ENCODE measurements around the gene GAB4. TPM values are rescaled to one million over a fixed set of nuclear protein-coding genes. Genes with fewer than 3 reads are reported as not detected.

The GAB4 gene
- total RNA-seq, 1 experiment from 2014 or later: not detected

DNA sequence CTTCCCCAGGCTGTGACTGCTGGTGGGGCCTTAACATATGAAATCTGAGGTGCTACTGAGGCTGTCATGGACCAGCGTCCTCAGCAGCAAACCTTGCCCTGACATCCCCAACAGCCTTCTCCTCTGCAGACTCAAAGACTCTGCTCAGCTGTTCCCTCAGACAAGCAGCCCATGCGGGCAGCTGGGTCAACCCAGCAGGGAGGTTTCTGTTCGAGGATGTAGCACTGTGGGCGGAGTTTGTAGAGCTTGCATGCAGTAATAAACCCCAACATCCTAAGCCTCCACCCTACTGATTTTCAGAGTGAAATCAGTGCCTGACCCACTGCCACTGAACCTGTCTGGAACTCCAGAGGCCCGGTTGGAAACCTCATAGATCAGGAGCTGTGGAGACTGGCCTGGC lies 94.0 kb downstream of the GAB4 start:
- CTCF ChIA-PET: interaction anchor here (0.6 to 1.0 kb wide), 3 partner anchors 139 to 588 kb away, joined by 3 read pairs; no protein-coding TSS in a partner anchor
- no peaks in the 10 kb centered on the region for H3K9me3 Mint-ChIP-seq (ENCODE audit: unreplicated experiment)

DNA sequence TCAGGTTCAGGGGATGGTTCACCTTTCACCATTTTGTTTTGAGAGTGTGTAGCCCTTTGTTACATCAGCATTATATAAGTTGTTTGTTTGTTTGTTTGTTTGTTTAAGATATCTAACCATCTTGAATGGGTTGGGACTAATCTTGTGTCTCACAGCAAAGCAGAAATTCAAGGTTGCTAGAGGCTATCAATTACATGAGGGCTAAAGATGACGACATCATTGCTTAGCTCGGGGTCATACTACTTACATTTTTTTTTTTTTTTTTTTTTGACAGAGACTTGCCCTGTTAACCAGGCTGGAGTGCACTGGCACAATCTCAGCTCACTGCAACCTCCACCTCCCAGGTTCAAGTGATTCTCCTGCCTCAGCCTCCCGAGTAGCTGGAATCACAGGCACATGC lies 95.7 kb downstream of the GAB4 start:
- Mint-ChIP-seq H3K4me1 (ENCODE audit: low read depth, unreplicated experiment) (no peaks in the 10 kb centered on the region), H3K27me3 (ENCODE audit: insufficient read depth, unreplicated experiment) (peaks cover 5% of the 10 kb centered on the region), H3K36me3 (ENCODE audit: insufficient read depth, unreplicated experiment) (no peaks in the 10 kb centered on the region), H3K9me3 (ENCODE audit: unreplicated experiment) (no peaks in the 10 kb centered on the region), H3K4me3 (ENCODE audit: unreplicated experiment) (no peak overlapping the region), H3K27ac (ENCODE audit: unreplicated experiment) (no peak overlapping the region)
- Histone ChIP-seq H3K4me3 (ENCODE audit: low read depth, low read length) (no peak overlapping the region), H3K9me3 (no peaks in the 10 kb centered on the region), H3K36me3 (ENCODE audit: control insufficient read depth, insufficient read depth, low read length) (no peaks in the 10 kb centered on the region), H3K27me3 (replicated peaks; ENCODE audit: control insufficient read depth, insufficient read depth, low read length) (no peaks in the 10 kb centered on the region), H3K4me1 (no peaks in the 10 kb centered on the region)
- TF ChIP-seq, protein P1, sequence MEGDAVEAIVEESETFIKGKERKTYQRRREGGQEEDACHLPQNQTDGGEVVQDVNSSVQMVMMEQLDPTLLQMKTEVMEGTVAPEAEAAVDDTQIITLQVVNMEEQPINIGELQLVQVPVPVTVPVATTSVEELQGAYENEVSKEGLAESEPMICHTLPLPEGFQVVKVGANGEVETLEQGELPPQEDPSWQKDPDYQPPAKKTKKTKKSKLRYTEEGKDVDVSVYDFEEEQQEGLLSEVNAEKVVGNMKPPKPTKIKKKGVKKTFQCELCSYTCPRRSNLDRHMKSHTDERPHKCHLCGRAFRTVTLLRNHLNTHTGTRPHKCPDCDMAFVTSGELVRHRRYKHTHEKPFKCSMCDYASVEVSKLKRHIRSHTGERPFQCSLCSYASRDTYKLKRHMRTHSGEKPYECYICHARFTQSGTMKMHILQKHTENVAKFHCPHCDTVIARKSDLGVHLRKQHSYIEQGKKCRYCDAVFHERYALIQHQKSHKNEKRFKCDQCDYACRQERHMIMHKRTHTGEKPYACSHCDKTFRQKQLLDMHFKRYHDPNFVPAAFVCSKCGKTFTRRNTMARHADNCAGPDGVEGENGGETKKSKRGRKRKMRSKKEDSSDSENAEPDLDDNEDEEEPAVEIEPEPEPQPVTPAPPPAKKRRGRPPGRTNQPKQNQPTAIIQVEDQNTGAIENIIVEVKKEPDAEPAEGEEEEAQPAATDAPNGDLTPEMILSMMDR (IDR thresholded peaks at IDR 0.05; ENCODE audit: insufficient read depth in 1 of 2, low read depth in 1 of 2, low read length in 1 of 2, severe bottlenecking in 1 of 2, unreplicated experiment in 1 of 2): no peak
- no peak for DNase-seq
- intact Hi-C loops (cut with micrococcal nuclease; ENCODE audit: unreplicated experiment): no loop called here
- CTCF ChIA-PET: no interaction called here
- no TSS peak for BruUV-seq (replicated peaks)
- POLR2A ChIA-PET: no interaction called here

More for the DNA sequence above, 94.0 kb downstream of the GAB4 start:
- peaks cover 4% of the 10 kb centered on the region for H3K36me3 Mint-ChIP-seq (ENCODE audit: insufficient read depth, unreplicated experiment)
- H3K36me3 ChIP-seq (ENCODE audit: control insufficient read depth, insufficient read depth, low read length): no peaks in the 10 kb centered on the region
- no peaks in the 10 kb centered on the region for H3K27me3 ChIP-seq (replicated peaks; ENCODE audit: control insufficient read depth, insufficient read depth, low read length)
- TF ChIP-seq, protein P1 (IDR thresholded peaks at IDR 0.05; ENCODE audit: insufficient read depth in 1 of 2, low read depth in 1 of 2, low read length in 1 of 2, severe bottlenecking in 1 of 2, unreplicated experiment in 1 of 2): no peak
- no peak overlapping the region for H3K4me3 Mint-ChIP-seq (ENCODE audit: unreplicated experiment)
- H3K4me3 ChIP-seq (ENCODE audit: low read depth, low read length): no peak overlapping the region
- H3K4me1 Mint-ChIP-seq (ENCODE audit: low read depth, unreplicated experiment): no peaks in the 10 kb centered on the region
- H3K27ac Mint-ChIP-seq (ENCODE audit: unreplicated experiment): no peak overlapping the region
- no peaks in the 10 kb centered on the region for H3K4me1 ChIP-seq
- intact Hi-C loops (cut with micrococcal nuclease; ENCODE audit: unreplicated experiment): no loop called here
- H3K9me3 ChIP-seq: no peaks in the 10 kb centered on the region
- no peak for DNase-seq
- no TSS peak for BruUV-seq (replicated peaks)
- peaks cover 5% of the 10 kb centered on the region for H3K27me3 Mint-ChIP-seq (ENCODE audit: insufficient read depth, unreplicated experiment)
- POLR2A ChIA-PET: no interaction called here

Other genes with a start within 250 kb of the GAB4 start
- not detected in 2 replicates for gene XKR3, start 182.8 kb downstream of the GAB4 start, total RNA-seq (2022)
- gene IL17RA, start 76.8 kb upstream of the GAB4 start, total RNA-seq (2022): 13.7 and 14.5 TPM in 2 replicates
- 0.49 and 0.82 TPM in 2 replicates for gene TMEM121B, start 113.1 kb upstream of the GAB4 start, total RNA-seq (2022)
- gene HDHD5, start 151.1 kb upstream of the GAB4 start, total RNA-seq (2022): 57.0 and 63.7 TPM in 2 replicates
- gene ADA2, start 211.2 kb upstream of the GAB4 start, total RNA-seq (2022): not detected in 2 replicates

All from Caco-2 (cell line).